Measurements from ENCODE around the gene ACY1.

GRCh38 chr3:51949121-51949520 lies 34.2 kb upstream of the ACY1 start:
- TF ChIP-seq CTCF (IDR thresholded peaks at IDR 0.05), result no peak
- no peak for TF ChIP-seq POLR2A (IDR thresholded peaks at IDR 0.05)
